Measurements from ENCODE around the gene SFSWAP. TPM values are rescaled to one million over a fixed set of nuclear protein-coding genes. Genes with fewer than 3 reads are reported as not detected.

The SFSWAP gene
- total RNA-seq, 1 experiment from 2014 or later = 48.1 TPM

- no peak overlapping the region; a peak in 1 of 7 replicates for H3K27ac Mint-ChIP-seq
- no CpG with 5 or more reads among the region's 10 CpGs for WGBS (ENCODE audit: extremely low coverage, insufficient read length, low lambda C conversion rate)
- TF ChIP-seq CTCF (conservative IDR thresholded peaks at IDR 0.05) = no peak
These were observed 24.2 kb downstream of the SFSWAP start for GRCh38 chr12:131735153-131735456.

More at GRCh38 chr12:131735153-131735456, 24.2 kb downstream of the SFSWAP start:
- Mint-ChIP-seq H3K4me1 (peaks cover 19% of the 10 kb centered on the region in 2 experiments), H3K4me3 (no peak overlapping the region), H3K9me3 (no peaks in the 10 kb centered on the region), H3K36me3 (ENCODE audit: insufficient read depth in 1 of 3, low read depth in 3 of 3) (peaks cover 48 to 82% (median 59%) of the 10 kb centered on the region in 3 experiments), H3K27me3 (ENCODE audit: low read depth) (no peaks in the 10 kb centered on the region)
- H4K20me1 ChIP-seq (ENCODE audit: control insufficient read depth, insufficient read depth, insufficient read length) = no peaks in the 10 kb centered on the region
- H2BK20ac ChIP-seq (ENCODE audit: low read depth, low read length, poor library complexity, severe bottlenecking) = no peak overlapping the region
- no peak overlapping the region for H2BK120ac ChIP-seq (ENCODE audit: low read depth, low read length, poor library complexity, severe bottlenecking)
- H3K4ac ChIP-seq (ENCODE audit: low read depth, low read length) = no peak overlapping the region
- no peak overlapping the region for H4K91ac ChIP-seq (ENCODE audit: insufficient read length, low read depth, low read length)
- H2BK15ac ChIP-seq (ENCODE audit: low read depth, low read length) = no peak overlapping the region
- no peak overlapping the region for H3K56ac ChIP-seq (ENCODE audit: insufficient read length, low read depth, low read length)
- H4K8ac ChIP-seq (replicated peaks; ENCODE audit: insufficient read length, low read depth, low read length) = no peak overlapping the region
- no peaks in the 10 kb centered on the region for H3K79me2 ChIP-seq (ENCODE audit: insufficient read depth, low read length)
- no peaks in the 10 kb centered on the region for H3K9me3 ChIP-seq (ENCODE audit: control insufficient read depth, low read depth, low read length)
- peaks cover 6% of the 10 kb centered on the region; the same call in 1 of the 2 replicates for H3K4me1 ChIP-seq (ENCODE audit: insufficient read depth, low read length)
- no peaks in the 10 kb centered on the region for H3K27me3 ChIP-seq (ENCODE audit: insufficient read depth, low read length)
- H3K79me1 ChIP-seq (ENCODE audit: insufficient read depth, low read depth, low read length, poor library complexity, severe bottlenecking) = no peaks in the 10 kb centered on the region
- H2BK5ac ChIP-seq (ENCODE audit: insufficient read length, low read length) = no peak overlapping the region
- no peak overlapping the region for H2AFZ ChIP-seq (ENCODE audit: low read length)
- H2AK5ac ChIP-seq (ENCODE audit: insufficient read length, low read length) = no peak overlapping the region
- no peak overlapping the region for H3T11ph ChIP-seq (ENCODE audit: low read length)
- H3K23ac ChIP-seq (ENCODE audit: insufficient read length, low read depth, low read length) = no peak overlapping the region
- no peak overlapping the region for H2BK12ac ChIP-seq (ENCODE audit: insufficient read length, low read depth, low read length)
- no peak for DNase-seq
- H3K14ac ChIP-seq (ENCODE audit: insufficient read depth, low read length) = no peak overlapping the region
- H3K4me2 ChIP-seq (ENCODE audit: insufficient read depth, insufficient read length, low read length) = no peak overlapping the region
- H3K18ac ChIP-seq (ENCODE audit: insufficient read length, low read depth, low read length) = no peak overlapping the region
- H4K5ac ChIP-seq (ENCODE audit: insufficient read length, low read depth, low read length) = no peak overlapping the region
- H3K9ac ChIP-seq (ENCODE audit: extremely low read depth, insufficient read length, low read length) = no peak overlapping the region
- no peak overlapping the region for H3K27ac ChIP-seq (ENCODE audit: insufficient read length, low read depth, low read length)
- H3K23me2 ChIP-seq (ENCODE audit: insufficient read length, low read depth, low read length, poor library complexity, severe bottlenecking) = no peaks in the 10 kb centered on the region

Measured in H9 (cell line).